ENCODE results near the gene CEACAM19.

DNA sequence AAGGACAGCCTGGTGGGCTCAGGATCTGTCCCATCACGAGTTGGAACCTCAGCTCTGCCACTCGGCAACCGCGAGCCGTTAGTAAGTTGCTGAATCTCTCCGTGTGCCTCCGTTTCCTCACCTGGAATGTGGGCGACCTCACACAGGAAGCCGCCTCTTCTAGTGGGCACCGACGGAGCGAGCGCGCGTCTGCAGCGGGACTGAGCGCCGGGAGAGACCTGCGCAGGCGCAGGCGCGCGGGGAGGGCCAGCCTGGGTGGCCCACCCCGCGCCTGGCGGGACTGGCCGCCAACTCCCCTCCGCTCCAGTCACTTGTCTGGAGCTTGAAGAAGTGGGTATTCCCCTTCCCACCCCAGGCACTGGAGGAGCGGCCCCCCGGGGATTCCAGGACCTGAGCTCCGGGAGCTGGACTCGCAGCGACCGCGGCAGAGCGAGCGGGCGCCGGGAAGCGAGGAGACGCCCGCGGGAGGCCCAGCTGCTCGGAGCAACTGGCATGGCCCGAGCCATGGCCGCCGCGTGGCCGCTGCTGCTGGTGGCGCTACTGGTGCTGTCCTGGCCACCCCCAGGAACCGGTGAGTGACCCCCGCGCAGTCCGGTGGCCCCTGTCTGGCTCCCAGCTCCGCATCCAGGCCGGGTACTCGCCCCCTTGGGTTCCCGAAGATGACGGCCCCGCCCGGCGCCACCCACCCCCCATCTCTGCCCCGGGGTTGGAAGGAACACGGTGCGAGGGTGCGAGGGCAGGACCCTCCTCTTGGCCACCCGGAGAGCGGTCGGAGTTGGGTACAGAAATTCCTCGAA lies 27.5 kb upstream of the CEACAM19 start, which contains the start of gene PVR:
- TF ChIP-seq, protein P1, sequence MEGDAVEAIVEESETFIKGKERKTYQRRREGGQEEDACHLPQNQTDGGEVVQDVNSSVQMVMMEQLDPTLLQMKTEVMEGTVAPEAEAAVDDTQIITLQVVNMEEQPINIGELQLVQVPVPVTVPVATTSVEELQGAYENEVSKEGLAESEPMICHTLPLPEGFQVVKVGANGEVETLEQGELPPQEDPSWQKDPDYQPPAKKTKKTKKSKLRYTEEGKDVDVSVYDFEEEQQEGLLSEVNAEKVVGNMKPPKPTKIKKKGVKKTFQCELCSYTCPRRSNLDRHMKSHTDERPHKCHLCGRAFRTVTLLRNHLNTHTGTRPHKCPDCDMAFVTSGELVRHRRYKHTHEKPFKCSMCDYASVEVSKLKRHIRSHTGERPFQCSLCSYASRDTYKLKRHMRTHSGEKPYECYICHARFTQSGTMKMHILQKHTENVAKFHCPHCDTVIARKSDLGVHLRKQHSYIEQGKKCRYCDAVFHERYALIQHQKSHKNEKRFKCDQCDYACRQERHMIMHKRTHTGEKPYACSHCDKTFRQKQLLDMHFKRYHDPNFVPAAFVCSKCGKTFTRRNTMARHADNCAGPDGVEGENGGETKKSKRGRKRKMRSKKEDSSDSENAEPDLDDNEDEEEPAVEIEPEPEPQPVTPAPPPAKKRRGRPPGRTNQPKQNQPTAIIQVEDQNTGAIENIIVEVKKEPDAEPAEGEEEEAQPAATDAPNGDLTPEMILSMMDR (IDR thresholded peaks at IDR 0.05), result no peak
- TF ChIP-seq POLR2A (IDR thresholded peaks at IDR 0.05), result no peak

All from suprapubic skin (tissue), 3 donors.